Thyroid gland (tissue), 4 donors: ENCODE data around the gene CFAP410.

Experiments
- CTCF ChIP-seq, 6 experiments: fragments of 200-600 bp in 3 of 6; fragments of 450-650 bp in 3 of 6; sonication (generic) in 3 of 6; IDR thresholded peaks; one replicate each; pipeline ENCODE4 v1.5.1; 2016 to 2019; ENCODE audit warnings: antibody characterized with exemption in 6 of 6, mild to moderate bottlenecking in 2 of 6, inconsistent platforms in 1 of 6, moderate library complexity in 1 of 6
- POLR2A ChIP-seq, 2 donors: fragments of 450-650 bp; IDR thresholded peaks; one replicate each; pipeline ENCODE4 v1.6.1; 2017; ENCODE audit warnings: antibody characterized with exemption in 2 of 2, mild to moderate bottlenecking in 2 of 2, moderate library complexity in 1 of 2

- TF ChIP-seq CTCF (IDR thresholded peaks at IDR 0.05) = no peak
- TF ChIP-seq POLR2A (IDR thresholded peaks at IDR 0.05) = no peak
These were observed 8.5 kb downstream of the CFAP410 start for GRCh38 chr21:44330698-44331097.
